GM18907 (cell line): ENCODE measurements around the gene CCDC77.

ENCODE experiments used
- ATAC-seq: cut with Tn5 transposase; IDR thresholded peaks from one replicate; pipeline ENCODE4 v1.9.1; 2021; ENCODE audit warnings: mild to moderate bottlenecking, moderate library complexity; ENCODE audit not compliant: unreplicated experiment

Gene CCDC77

GRCh38 chr12:450438-450837 is 49.0 kb downstream of the CCDC77 start:
- no peak for ATAC-seq

GRCh38 chr12:452667-453210 is 51.3 kb downstream of the CCDC77 start:
- ATAC-seq = no peak

GRCh38 chr12:454833-455232 is 53.4 kb downstream of the CCDC77 start:
- no peak for ATAC-seq

- ATAC-seq = no peak
Observed at GRCh38 chr12:455821-456220, 54.4 kb downstream of the CCDC77 start.

- ATAC-seq = no peak
Observed at GRCh38 chr12:457676-458075, 56.2 kb downstream of the CCDC77 start.

GRCh38 chr12:459050-459429 is 57.6 kb downstream of the CCDC77 start:
- no peak for ATAC-seq

GRCh38 chr12:459430-460258 is 58.2 kb downstream of the CCDC77 start, which contains the start of gene B4GALNT3:
Gene B4GALNT3 (plus strand): TSS chr12:459939. CDS start chr12:460377, 438 bp downstream.
- ATAC-seq = no peak

GRCh38 chr12:460261-461230 is 59.1 kb downstream of the CCDC77 start:
- no peak for ATAC-seq

GRCh38 chr12:461425-461824 is 60.0 kb downstream of the CCDC77 start:
- no peak for ATAC-seq

- no peak for ATAC-seq
Observed at GRCh38 chr12:462936-463705, 61.7 kb downstream of the CCDC77 start.

- ATAC-seq = no peak
Observed at GRCh38 chr12:464484-465267, 63.2 kb downstream of the CCDC77 start.

GRCh38 chr12:466039-466438 is 64.6 kb downstream of the CCDC77 start:
- no peak for ATAC-seq

GRCh38 chr12:466762-467161 is 65.3 kb downstream of the CCDC77 start:
- ATAC-seq = no peak

GRCh38 chr12:467591-467990 is 66.1 kb downstream of the CCDC77 start:
- no peak for ATAC-seq

GRCh38 chr12:468671-469389 is 67.4 kb downstream of the CCDC77 start:
- ATAC-seq = no peak

- ATAC-seq = no peak
Observed at GRCh38 chr12:470133-470532, 68.7 kb downstream of the CCDC77 start.

- no peak for ATAC-seq
Observed at GRCh38 chr12:473198-473597, 71.8 kb downstream of the CCDC77 start.

GRCh38 chr12:473863-474577 is 72.6 kb downstream of the CCDC77 start:
- no peak for ATAC-seq

- no peak for ATAC-seq
Observed at GRCh38 chr12:475286-475685, 73.8 kb downstream of the CCDC77 start.
